NCI-H1436 (cell line): ENCODE measurements around the gene PRM1.

Source experiments
- DNase-seq: peaks from one replicate; lab custom pipeline; 2025; lab: John Stamatoyannopoulos, UW

PRM1 gene

DNA sequence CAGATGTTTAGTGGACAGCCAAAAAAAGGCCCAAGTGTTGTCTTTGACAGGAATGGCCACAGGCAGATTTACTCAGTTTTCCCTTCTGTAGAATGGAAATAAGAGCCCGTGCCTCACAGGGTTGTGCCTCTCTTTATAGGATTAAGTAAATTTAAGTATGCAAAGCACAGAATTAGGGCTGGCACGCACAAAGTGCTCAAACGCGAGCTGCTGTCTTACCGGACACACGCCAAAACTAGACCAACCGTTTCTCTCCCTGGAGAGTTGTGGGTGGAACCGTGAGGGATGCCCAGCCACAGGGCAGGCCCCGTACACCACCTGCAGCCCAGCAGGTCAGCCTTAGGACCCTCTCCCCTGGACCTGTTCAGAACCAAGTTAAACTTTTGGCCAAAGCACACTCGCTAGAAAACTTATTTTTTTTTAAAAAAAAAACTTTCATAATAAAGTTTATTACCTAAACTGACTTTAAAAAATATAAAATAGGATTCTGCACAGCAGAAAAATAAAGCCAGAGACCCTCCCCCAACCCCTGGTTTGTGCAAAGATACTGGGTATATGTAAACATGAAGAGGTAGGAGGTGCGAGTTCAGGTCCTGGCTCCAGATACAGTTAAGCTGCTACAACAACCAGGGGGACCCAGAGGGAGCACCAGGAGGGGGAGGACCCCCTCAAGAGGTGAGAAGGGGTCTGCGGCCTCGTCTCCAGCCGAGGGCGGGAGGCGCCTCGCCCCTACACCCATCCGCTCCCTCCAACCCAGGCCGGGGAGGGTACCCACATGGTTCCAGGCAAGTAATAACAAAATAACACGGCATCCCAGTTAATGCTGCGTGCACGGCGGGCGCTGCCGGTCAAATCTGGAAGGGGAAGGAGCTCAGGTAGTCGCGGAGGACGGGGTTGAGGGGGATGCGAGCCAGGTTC, 26.9 kb downstream of the PRM1 start:
- DNase-seq, result no peak

DNA sequence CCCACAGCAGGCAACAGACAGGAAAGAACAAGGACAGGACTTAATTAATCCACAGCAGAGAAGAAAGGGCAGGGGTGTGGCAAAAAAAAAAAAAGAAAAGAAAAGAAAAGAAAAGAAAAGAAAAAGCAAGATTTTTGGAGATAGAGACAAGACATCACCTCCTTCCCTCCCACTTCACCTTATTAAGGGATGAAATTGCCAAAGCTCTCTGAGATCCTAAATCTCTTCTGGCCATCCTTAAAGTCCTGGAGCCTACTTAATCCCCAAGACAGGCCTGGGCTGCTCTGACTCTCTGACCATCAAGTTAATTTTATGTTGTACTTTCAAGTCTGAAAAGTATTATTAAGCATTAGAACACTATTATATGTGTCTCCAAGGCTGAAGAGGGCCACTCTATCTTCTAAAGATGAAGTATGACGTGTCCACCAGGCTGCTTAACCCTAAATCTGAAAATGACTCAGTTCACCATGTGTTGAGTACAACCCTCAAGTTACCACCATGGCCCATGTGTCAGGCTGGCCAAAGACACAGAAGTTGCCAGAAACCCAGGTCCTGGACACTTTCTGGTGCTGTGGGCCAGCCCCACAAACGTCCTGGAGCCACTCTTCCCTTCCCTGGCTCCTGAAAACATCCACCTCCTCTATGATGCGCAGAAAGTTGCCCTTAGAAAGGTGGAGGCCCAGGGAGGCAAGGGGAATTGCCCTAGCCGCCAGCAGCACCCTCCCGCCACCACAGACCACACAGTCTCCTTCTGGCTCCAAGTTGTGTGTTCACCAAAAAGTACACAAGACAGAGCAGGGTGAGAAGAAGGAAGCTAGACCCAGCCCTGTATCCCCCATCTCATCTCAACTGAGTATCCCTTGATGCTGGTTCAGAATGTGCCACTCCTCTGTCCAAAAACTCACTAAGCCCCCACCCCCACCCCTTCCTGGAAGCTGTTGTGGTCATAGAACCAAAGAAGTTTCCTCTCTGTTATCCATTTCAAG, 27.8 kb downstream of the PRM1 start:
- DNase-seq, result no peak

DNA sequence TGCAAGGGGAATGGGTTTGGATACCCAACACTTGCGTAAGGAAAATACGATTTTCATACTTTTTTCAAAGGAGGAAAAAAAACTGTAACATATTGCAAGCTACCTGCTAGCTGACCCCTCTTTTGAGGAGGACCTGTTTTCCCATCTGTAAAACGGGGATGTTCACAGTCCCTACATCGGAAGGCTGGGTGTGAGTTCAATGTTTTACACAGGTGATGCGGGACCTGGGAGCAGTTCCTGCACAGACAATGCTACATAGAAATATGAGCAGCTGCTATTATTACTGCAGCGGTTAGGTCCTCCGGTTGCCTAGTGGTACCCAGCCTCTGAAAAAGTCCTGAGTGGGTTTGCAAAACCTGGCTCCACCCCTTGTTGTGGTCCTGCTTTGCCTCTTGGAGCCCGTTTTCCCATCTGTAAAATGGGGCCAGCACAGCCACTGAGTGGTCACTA, 28.6 kb downstream of the PRM1 start:
- DNase-seq, result no peak

DNA sequence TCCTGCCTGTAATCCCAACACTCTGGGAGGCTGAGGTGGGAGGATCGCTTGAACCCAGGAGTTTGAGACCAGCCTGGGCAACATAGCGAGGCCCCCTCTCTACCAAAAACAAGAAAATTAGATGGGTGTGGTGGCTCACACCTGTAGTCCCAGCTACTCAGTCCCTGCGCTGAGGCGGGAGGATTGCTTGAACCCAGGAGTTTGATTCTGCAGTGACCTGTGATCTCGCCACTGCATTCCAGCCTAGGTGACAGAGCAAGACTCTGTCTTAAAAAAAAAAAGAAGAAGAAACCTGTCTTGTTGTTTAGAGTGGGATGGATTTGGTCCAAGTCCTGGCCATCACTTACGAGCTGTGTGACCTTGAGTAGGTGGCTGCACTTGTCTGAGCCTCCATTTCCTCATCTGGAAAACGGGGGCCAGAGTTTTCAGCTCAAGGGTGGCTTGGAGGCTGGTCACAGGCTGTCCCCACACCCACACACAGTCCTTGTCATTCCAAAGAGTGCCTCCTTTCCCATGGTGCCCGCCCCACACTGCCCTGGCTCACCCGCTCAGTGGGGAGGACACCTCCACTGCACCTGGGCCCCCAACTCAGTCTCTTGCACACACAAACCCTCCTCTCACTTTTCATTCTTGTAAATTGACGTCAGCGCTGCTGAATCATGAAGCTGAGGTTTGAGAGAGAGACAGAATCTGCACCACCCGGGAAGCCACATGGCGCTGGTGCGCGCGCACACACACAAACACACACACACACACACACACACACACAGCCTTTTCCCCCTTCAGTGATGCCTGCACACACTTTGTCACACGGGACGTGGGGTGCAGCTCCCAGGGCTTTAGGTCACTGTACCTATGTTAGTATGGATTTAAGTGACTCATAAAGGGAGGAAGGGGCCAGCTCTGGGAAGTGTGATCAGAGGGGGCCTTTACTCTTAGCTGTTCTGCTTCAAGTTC, 29.3 kb downstream of the PRM1 start:
- no peak for DNase-seq

DNA sequence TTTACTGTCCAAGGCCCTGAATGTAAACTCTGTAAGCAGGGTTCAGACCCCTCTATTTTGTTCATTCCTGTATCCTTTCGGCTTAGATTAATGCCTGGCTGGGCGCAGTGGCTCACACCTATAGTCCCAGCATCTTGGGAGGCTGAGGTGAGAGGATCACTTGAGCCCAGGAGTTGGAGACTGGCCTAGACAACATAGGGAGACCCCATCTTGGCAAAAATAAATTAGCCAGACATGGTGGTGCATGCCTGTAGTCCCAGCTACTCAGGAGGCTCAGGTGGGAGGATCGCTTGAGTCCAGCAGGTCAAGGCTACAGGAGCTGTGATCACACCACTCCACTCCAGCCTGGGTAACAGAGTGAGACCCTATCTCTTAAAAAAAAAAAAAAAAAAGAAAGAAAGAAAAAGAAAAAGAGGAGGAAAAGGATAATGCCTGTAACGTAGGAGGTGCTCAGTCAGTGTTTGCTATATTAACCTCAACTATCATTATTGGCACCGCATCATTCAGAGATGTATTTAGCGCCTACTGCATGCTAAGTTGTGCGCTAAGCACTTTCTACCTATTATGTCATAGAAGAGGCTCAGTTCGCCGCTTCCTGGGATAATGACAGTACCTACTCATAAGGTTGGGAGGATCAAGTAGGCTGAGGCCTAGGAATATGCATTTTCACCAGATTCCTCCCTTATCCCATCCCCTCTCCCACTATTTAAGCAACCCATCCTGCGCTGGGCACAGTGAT, 30.2 kb downstream of the PRM1 start:
- DNase-seq, result no peak

DNA sequence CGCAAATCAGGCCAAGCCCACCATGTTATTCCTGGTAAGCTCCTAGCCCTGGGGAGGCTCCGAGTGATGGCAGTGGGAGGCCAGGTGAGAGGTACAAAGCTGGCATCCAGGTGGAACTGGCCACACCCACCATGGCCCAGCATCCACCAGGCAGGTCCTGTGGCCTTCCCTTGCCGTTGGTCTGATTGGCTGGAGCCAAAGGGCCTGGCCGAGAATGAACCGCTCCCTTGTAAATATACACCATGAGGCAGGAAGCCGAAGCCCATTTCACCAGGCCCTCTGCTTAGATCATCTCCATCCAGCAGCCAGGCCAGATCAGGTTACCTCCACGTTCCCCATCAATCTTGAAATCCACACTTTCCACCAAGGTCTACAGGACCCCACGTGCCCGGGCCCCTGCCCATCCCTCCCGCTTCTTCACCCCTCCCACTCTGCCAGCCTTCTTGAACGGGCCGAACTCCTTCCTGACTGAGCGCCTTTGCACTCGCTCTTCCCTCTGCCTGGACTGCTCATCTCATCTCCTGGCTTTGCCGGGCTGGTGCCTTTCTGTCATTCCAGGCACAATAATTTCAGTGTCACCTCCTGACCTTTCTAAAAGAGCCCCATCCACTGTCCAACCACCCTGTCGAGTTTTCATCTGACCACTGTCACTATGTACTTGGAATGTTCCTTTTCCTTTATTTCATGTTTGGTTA, 30.9 kb downstream of the PRM1 start:
- no peak for DNase-seq

DNA sequence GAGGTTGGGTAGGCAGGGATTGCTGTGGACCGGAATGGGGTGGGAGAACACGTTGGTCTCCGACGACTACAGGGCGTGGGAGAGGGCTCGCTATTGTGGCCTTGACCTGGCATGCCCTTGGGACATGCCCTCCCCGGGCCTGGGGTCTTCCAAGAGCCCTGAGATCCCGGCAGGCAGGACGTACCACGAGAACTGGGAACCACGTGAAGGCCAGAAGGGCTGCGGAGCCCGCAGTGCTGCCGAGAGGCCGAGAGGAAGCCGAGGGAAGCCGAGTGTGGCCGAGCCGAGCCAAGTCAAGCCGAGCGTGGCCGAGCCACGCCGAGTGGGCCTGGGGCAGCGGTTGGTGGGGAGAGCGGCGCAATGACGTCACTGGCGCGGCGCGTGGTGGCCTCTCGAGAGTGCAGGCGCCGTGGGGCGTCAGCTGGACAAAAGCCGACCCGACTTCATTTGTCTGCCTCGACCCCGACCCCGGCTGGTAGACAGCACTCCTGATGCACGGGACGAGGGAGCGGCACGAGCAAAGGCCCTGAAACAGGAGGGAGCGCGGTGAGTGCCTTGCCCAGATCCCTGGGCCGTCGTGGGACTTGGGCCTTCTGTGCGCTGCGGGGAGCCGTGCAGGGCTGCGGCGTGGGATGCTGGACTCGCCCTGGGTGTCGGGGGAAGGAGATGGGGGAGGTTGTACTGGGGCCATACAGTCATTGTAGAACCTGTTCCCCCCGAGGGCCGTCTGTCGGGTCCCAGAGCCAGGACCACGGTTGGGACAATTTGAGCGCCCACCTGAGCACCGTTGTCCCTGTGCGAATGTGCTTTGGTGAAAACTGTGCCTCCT, 31.7 kb downstream of the PRM1 start:
- no peak for DNase-seq

DNA sequence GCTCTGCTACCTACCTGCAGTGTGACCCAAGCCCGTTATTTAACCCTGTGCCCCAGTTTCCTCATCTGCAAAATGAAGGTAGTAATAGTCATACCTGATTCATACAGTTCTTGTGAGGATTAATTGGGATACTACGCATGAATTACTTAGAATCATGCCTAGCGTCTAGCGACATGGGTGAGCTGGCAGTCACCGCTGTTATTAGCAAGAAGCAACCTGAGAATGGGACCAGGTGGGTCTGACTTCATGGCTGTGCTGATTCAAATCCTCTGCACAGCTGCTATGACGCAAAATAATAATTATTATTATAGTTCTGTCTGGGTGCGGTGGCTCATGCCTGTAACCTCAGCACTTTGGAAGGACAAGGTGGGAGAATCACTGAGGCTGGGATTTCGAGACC, 33.0 kb downstream of the PRM1 start:
- DNase-seq, result no peak

DNA sequence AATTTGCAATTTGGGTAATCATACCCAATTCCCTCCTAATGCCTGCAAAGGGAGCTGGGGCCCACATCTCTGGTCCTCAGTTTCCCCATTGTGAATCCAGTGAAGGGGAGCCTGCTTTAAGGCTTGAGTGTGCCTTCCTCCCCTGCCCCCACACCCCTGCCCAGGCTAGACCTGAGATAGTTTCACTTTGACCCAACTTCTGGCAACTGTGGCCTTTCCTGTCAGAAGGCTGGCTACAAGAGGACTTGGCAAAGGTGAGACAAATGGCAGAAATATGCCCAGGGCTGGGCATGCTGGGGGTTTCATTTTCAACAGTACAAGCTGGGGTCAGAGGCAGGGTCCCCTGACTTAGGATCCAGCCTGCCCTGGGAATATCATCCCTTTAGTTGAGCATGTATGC, 35.1 kb downstream of the PRM1 start:
- no peak for DNase-seq

DNA sequence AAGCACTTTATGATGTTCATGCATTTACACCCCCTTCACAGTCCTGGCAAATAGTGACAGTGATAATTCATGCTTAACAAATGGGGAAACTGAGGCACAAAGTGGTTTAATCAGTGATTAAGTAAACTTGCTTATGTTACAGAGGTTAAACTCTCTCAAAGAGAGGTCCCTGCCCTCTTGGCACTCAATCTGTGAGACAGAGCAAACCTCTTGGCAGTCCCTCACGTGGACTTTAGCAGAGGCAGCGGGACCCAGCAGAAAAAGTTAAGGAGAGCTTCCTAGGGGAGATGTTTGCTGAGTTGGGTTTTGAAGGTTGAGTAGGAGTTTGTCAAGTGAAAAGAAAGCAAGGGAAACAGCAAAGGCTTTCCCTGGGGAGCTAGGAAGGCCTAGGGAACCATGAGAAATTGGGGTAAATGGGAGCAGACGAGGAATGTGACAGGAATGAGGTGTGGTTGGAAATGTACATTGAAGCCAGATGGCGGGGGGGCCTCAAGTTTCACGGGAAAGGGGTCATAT, 35.9 kb downstream of the PRM1 start:
- DNase-seq, result no peak

DNA sequence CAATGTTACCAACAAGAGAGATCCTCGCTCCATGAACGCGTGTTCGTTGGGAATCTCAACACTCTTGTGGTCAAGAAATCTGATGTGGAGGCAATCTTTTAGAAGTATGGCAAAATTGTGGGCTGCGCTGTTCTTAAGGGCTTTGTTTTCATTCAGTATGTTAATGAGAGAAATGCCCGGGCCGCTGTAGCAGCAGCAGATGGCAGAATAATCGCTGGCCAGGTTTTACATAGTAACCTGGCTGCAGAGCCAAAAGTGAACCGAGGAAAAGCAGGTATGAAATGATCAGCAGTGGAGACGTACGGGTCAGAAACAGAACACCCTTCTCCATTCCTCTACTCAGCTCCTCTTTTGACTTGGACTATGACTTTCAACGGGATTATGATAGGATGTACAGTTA, 38.5 kb downstream of the PRM1 start:
- no peak for DNase-seq

DNA sequence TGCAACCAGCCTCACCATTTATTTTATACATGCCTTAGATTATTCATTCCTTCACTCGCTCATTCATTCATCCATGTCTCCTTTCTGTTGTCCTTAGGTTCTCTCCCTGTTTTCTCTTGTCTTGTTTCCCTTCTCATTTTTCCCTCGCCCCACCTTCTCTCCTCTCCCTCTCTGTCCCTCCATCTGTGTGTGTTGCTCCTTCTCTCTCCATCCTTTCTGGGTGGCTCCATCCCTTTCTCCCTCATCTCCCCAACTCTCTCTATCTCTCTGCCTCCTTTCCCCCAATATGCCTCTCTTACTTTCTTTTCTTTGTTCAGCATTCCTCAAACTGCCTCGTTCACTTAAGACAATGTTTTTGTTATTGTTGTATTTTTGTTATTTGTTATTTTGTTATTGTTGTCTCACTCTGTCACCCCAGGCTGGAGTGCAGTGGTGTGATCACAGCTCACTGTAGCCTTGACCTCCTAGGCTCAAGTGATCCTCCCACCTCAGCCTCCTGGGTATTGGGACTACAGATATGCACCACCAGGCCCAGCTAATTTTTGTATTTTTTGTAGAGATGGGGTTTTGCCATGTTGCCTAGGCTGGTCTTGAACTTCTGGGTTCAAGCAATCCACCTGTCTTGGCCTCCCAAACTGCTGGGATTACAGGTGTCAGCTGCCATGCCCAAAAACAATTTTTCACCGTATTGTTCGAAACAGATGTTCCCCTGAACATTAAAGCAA, 39.5 kb downstream of the PRM1 start:
- DNase-seq, result no peak

DNA sequence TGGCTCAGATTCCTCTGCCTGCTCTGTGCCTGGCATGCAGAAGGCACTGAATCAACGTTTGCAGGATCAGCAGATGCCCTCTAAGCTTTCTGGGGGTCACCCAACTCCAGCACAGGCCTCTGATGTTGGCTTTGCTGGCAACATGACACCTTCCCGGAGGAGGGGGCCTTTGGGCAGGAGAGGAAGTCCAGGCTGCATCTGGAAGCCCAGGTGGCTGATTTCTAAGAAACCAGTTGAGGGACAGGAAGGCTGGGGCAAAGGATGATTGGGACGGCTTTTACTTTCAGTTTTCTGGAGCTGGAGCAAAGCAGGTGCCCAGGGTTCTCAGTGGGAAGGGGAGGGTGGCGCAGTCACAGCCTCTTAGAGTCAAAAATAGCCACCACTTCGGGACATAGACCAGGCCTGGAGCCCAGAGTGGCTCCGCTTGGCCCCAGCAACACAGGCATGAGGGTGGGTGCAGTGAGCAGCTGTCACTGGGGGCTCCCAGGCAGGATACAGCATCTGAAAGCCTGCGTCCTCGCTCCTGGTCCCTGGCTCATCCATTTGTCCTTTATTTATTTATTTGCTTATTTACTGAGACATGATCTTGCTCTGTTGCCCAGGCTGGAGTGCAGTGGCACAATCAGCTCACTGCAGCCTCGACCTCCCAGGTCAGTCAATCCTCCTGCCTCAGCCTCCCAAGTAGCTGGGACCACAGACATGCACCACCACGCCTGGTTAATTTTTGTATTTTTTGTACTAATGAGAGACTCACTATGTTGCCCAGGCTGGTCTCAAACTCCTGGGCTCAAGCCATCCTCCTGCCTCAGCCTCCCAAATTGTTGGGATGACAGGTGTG, 40.3 kb downstream of the PRM1 start:
- DNase-seq, result no peak

DNA sequence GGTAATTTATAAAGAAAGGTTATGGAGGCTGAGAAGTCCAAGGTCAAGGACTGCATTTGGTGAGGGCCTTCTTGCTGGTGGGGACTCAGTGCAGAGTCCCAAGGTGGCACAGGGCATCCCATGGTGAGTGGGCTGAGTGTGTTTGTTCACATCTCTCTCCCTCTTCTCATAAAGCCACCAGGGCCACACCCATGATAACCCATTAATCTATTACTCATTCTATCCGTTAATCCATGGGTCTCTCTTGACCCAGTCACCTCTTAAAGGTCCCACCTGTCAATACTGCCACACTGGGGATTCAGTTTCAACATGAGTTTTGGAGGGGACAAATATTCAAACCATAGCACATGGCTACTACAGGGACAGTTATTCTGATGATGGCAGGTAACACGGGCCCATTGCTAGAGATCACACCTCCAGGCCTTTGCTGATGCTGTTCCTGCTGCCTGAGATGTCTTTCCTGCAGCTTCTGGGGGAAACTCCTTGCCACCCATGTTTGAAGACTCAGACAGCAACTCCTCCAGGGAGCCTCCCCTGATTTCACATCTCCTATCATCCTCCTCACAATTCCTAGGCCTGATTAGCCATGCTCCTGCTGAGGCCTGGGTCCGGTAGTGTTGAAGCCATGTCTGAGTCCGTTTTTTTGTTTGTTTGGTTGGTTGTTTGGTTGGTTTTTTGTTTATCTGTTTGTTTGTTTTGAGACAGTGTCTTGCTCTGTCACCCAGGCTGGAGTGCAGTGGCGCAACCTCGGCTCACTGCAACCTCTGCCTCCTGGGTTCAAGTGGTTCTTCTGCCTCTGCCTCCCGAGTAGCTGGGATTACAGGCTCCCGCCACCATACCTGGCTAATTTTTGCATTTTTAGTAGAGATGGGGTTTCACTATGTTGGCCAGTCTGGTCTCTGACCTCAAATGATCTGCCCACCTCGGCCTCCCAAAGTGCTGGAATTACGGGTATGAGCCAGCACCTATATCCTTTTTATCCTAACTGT, 41.2 kb downstream of the PRM1 start:
- no peak for DNase-seq

DNA sequence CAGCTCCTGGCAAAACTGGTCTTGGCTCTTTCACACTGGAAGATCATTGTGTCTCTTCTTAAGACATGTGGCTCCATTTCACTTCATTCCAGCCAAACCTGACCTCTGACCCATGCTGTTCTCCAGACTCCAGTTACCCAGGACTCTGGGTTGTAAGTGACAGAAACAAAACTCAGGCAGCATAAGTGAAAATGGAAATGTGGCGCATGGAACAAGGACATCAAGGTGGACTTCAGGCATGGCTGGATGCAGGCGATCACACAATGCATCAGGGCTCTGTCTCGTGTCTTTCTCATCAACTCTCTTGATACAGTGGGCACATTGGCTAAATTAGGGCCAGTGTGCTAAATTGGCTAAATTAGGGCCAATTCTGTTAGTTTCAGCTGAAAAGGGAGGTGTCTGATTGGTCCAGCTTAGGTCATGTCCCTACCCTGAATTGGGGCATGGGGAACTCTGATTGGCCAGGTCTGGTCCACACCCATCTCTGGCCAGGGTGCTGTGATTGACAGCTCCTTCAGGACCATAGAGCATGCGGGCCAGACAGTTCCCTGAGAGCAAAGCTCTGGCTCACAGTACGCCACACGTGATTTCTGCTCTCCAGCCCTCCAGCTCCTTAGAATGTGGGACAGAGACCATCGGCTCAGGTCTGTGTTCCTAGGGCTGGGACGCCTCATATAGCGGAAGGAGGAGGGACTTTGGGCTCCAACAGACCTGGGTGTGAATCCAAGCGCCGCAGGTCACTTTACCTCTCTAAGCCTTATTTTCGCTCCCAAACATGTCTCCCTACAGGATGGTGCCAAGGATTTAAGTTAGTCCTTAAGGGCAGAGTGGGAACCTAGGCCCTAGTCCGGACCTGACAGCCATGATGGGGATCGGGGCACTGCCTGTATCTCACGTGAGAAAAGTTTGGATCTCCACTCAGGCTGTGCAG, 42.6 kb downstream of the PRM1 start:
- no peak for DNase-seq
